ENCODE data around the gene PRR5L. TPM values are rescaled to one million over a fixed set of nuclear protein-coding genes. Genes with fewer than 3 reads are reported as not detected.

Gene PRR5L
- total and polyA plus RNA-seq, 5 donors from 2014 or later, result 0.76 to 15.1 (median 1.1) TPM; not detected in 1

- Histone ChIP-seq H3K27me3 (ENCODE audit: control insufficient read depth, insufficient read depth, low read length) (no peaks in the 10 kb centered on the region), H3K9me3 (ENCODE audit: control insufficient read depth in 2 of 2, low read length in 2 of 2) (no peaks in the 10 kb centered on the region), H3K4me3 (ENCODE audit: low read depth, low read length) (no peak overlapping the region), H3K27ac (ENCODE audit: insufficient read depth, low read length, poor library complexity, severe bottlenecking) (no peak overlapping the region), H3K36me3 (ENCODE audit: control insufficient read depth, insufficient read depth, low read length) (no peaks in the 10 kb centered on the region), H3K4me1 (ENCODE audit: control insufficient read depth, insufficient read depth, low read length, poor library complexity, severe bottlenecking) (no peaks in the 10 kb centered on the region)
- ATAC-seq (ENCODE audit: low read depth in 2 of 2), result no peak
- H3K27me3 Mint-ChIP-seq, result no peaks in the 10 kb centered on the region
- peaks cover 0 to 5% (median 0%) of the 10 kb centered on the region in 4 donors for H3K4me1 Mint-ChIP-seq
- no peak overlapping the region for H3K4me3 Mint-ChIP-seq
- H3K9me3 Mint-ChIP-seq, result no peaks in the 10 kb centered on the region
- DNase-seq, result no peak
- no peak overlapping the region for H3K27ac Mint-ChIP-seq
- no peaks in the 10 kb centered on the region for H3K36me3 Mint-ChIP-seq
These were observed 162.2 kb downstream of the PRR5L start for GRCh38 chr11:36458129-36458915.

GRCh38 chr11:36459046-36459445, 163.0 kb downstream of the PRR5L start:
- no peak overlapping the region for H3K27ac Mint-ChIP-seq
- no peak overlapping the region for H3K4me3 ChIP-seq (ENCODE audit: low read depth, low read length)
- H3K9me3 Mint-ChIP-seq, result no peaks in the 10 kb centered on the region
- no peaks in the 10 kb centered on the region for H3K36me3 Mint-ChIP-seq
- DNase-seq (no peak), ATAC-seq (ENCODE audit: low read depth in 2 of 2) (no peak)
- no peak overlapping the region for H3K4me3 Mint-ChIP-seq
- no peaks in the 10 kb centered on the region for H3K9me3 ChIP-seq (ENCODE audit: control insufficient read depth in 2 of 2, low read length in 2 of 2)
- no peaks in the 10 kb centered on the region for H3K4me1 ChIP-seq (ENCODE audit: control insufficient read depth, insufficient read depth, low read length, poor library complexity, severe bottlenecking)
- no peaks in the 10 kb centered on the region for H3K27me3 Mint-ChIP-seq
- H3K27me3 ChIP-seq (ENCODE audit: control insufficient read depth, insufficient read depth, low read length), result no peaks in the 10 kb centered on the region
- H3K36me3 ChIP-seq (ENCODE audit: control insufficient read depth, insufficient read depth, low read length), result no peaks in the 10 kb centered on the region
- H3K4me1 Mint-ChIP-seq, result no peaks in the 10 kb centered on the region
- H3K27ac ChIP-seq (ENCODE audit: insufficient read depth, low read length, poor library complexity, severe bottlenecking), result no peak overlapping the region

- Mint-ChIP-seq H3K4me1 (no peaks in the 10 kb centered on the region), H3K36me3 (no peaks in the 10 kb centered on the region), H3K27me3 (peaks cover under 1% of the 10 kb centered on the region), H3K4me3 (no peak overlapping the region), H3K9me3 (no peaks in the 10 kb centered on the region), H3K27ac (no peak overlapping the region)
- no peak for DNase-seq
- no peaks in the 10 kb centered on the region for H3K9me3 ChIP-seq (ENCODE audit: control insufficient read depth in 2 of 2, low read length in 2 of 2)
- ATAC-seq (ENCODE audit: low read depth in 2 of 2), result no peak
- H3K4me1 ChIP-seq (ENCODE audit: control insufficient read depth, insufficient read depth, low read length, poor library complexity, severe bottlenecking), result no peaks in the 10 kb centered on the region
- no peaks in the 10 kb centered on the region for H3K27me3 ChIP-seq (ENCODE audit: control insufficient read depth, insufficient read depth, low read length)
- no peak overlapping the region for H3K4me3 ChIP-seq (ENCODE audit: low read depth, low read length)
- no peak overlapping the region for H3K27ac ChIP-seq (ENCODE audit: insufficient read depth, low read length, poor library complexity, severe bottlenecking)
- no peaks in the 10 kb centered on the region for H3K36me3 ChIP-seq (ENCODE audit: control insufficient read depth, insufficient read depth, low read length)
These were observed 164.1 kb downstream of the PRR5L start for GRCh38 chr11:36460220-36460619.

- H3K36me3 ChIP-seq (ENCODE audit: control insufficient read depth, insufficient read depth, low read length), result no peaks in the 10 kb centered on the region
- no peak overlapping the region for H3K4me3 ChIP-seq (ENCODE audit: low read depth, low read length)
- no peak for ATAC-seq (ENCODE audit: low read depth in 2 of 2)
- DNase-seq, result no peak
- no peaks in the 10 kb centered on the region for H3K36me3 Mint-ChIP-seq
- no peaks in the 10 kb centered on the region for H3K27me3 ChIP-seq (ENCODE audit: control insufficient read depth, insufficient read depth, low read length)
- no peaks in the 10 kb centered on the region for H3K9me3 Mint-ChIP-seq
- H3K4me1 ChIP-seq (ENCODE audit: control insufficient read depth, insufficient read depth, low read length, poor library complexity, severe bottlenecking), result no peaks in the 10 kb centered on the region
- H3K27ac ChIP-seq (ENCODE audit: insufficient read depth, low read length, poor library complexity, severe bottlenecking), result no peak overlapping the region
- H3K27ac Mint-ChIP-seq, result no peak overlapping the region
- H3K4me3 Mint-ChIP-seq, result no peak overlapping the region
- no peaks in the 10 kb centered on the region for H3K4me1 Mint-ChIP-seq
- peaks cover 5% of the 10 kb centered on the region for H3K27me3 Mint-ChIP-seq
- no peaks in the 10 kb centered on the region for H3K9me3 ChIP-seq (ENCODE audit: control insufficient read depth in 2 of 2, low read length in 2 of 2)
These were observed 166.2 kb downstream of the PRR5L start for GRCh38 chr11:36462321-36462720.

- H3K27ac ChIP-seq (ENCODE audit: insufficient read depth, low read length, poor library complexity, severe bottlenecking), result no peak overlapping the region
- H3K4me3 ChIP-seq (ENCODE audit: low read depth, low read length), result no peak overlapping the region
- H3K4me1 ChIP-seq (ENCODE audit: control insufficient read depth, insufficient read depth, low read length, poor library complexity, severe bottlenecking), result no peaks in the 10 kb centered on the region
- Mint-ChIP-seq H3K9me3 (no peaks in the 10 kb centered on the region), H3K36me3 (no peaks in the 10 kb centered on the region), H3K27me3 (peaks cover 5% of the 10 kb centered on the region), H3K27ac (no peak overlapping the region), H3K4me1 (no peaks in the 10 kb centered on the region), H3K4me3 (no peak overlapping the region)
- no peaks in the 10 kb centered on the region for H3K36me3 ChIP-seq (ENCODE audit: control insufficient read depth, insufficient read depth, low read length)
- no peaks in the 10 kb centered on the region for H3K27me3 ChIP-seq (ENCODE audit: control insufficient read depth, insufficient read depth, low read length)
- DNase-seq (no peak), ATAC-seq (ENCODE audit: low read depth in 2 of 2) (no peak)
- H3K9me3 ChIP-seq (ENCODE audit: control insufficient read depth in 2 of 2, low read length in 2 of 2), result no peaks in the 10 kb centered on the region
These were observed 167.7 kb downstream of the PRR5L start for GRCh38 chr11:36463781-36464180.

- Mint-ChIP-seq H3K36me3 (no peaks in the 10 kb centered on the region), H3K27me3 (peaks cover 5% of the 10 kb centered on the region), H3K4me3 (no peak overlapping the region), H3K4me1 (no peaks in the 10 kb centered on the region), H3K27ac (no peak overlapping the region), H3K9me3 (no peaks in the 10 kb centered on the region)
- H3K4me1 ChIP-seq (ENCODE audit: control insufficient read depth, insufficient read depth, low read length, poor library complexity, severe bottlenecking), result no peaks in the 10 kb centered on the region
- DNase-seq (no peak), ATAC-seq (ENCODE audit: low read depth in 2 of 2) (no peak)
- H3K27ac ChIP-seq (ENCODE audit: insufficient read depth, low read length, poor library complexity, severe bottlenecking), result no peak overlapping the region
- H3K4me3 ChIP-seq (ENCODE audit: low read depth, low read length), result no peak overlapping the region
- H3K36me3 ChIP-seq (ENCODE audit: control insufficient read depth, insufficient read depth, low read length), result no peaks in the 10 kb centered on the region
- H3K9me3 ChIP-seq (ENCODE audit: control insufficient read depth in 2 of 2, low read length in 2 of 2), result no peaks in the 10 kb centered on the region
- no peaks in the 10 kb centered on the region for H3K27me3 ChIP-seq (ENCODE audit: control insufficient read depth, insufficient read depth, low read length)
These were observed 168.6 kb downstream of the PRR5L start for GRCh38 chr11:36464720-36465119.

- Mint-ChIP-seq H3K4me1 (no peaks in the 10 kb centered on the region), H3K4me3 (no peak overlapping the region), H3K27me3 (peaks cover 5% of the 10 kb centered on the region), H3K36me3 (no peaks in the 10 kb centered on the region), H3K9me3 (no peaks in the 10 kb centered on the region), H3K27ac (no peak overlapping the region)
- Histone ChIP-seq H3K4me1 (ENCODE audit: control insufficient read depth, insufficient read depth, low read length, poor library complexity, severe bottlenecking) (no peaks in the 10 kb centered on the region), H3K9me3 (ENCODE audit: control insufficient read depth in 2 of 2, low read length in 2 of 2) (no peaks in the 10 kb centered on the region), H3K36me3 (ENCODE audit: control insufficient read depth, insufficient read depth, low read length) (no peaks in the 10 kb centered on the region), H3K27me3 (ENCODE audit: control insufficient read depth, insufficient read depth, low read length) (no peaks in the 10 kb centered on the region), H3K4me3 (ENCODE audit: low read depth, low read length) (no peak overlapping the region), H3K27ac (ENCODE audit: insufficient read depth, low read length, poor library complexity, severe bottlenecking) (no peak overlapping the region)
- DNase-seq, result no peak
- no peak for ATAC-seq (ENCODE audit: low read depth in 2 of 2)
These were observed 169.5 kb downstream of the PRR5L start for GRCh38 chr11:36465449-36466163.

- Histone ChIP-seq H3K36me3 (ENCODE audit: control insufficient read depth, insufficient read depth, low read length) (no peaks in the 10 kb centered on the region), H3K27me3 (ENCODE audit: control insufficient read depth, insufficient read depth, low read length) (no peaks in the 10 kb centered on the region), H3K4me3 (ENCODE audit: low read depth, low read length) (no peak overlapping the region), H3K27ac (ENCODE audit: insufficient read depth, low read length, poor library complexity, severe bottlenecking) (no peak overlapping the region), H3K4me1 (ENCODE audit: control insufficient read depth, insufficient read depth, low read length, poor library complexity, severe bottlenecking) (no peaks in the 10 kb centered on the region), H3K9me3 (ENCODE audit: control insufficient read depth in 2 of 2, low read length in 2 of 2) (no peaks in the 10 kb centered on the region)
- Mint-ChIP-seq H3K27me3 (peaks cover 5% of the 10 kb centered on the region), H3K27ac (no peak overlapping the region), H3K36me3 (no peaks in the 10 kb centered on the region), H3K9me3 (no peaks in the 10 kb centered on the region), H3K4me1 (no peaks in the 10 kb centered on the region), H3K4me3 (no peak overlapping the region)
- ATAC-seq (ENCODE audit: low read depth in 2 of 2) (no peak), DNase-seq (no peak)
These were observed 170.9 kb downstream of the PRR5L start for GRCh38 chr11:36467012-36467411.
